Neutrophil (primary cell): ENCODE data around the gene STXBP5.

Experiments used
- H3K27ac ChIP-seq: fragments of 200-600 bp; sonication (generic); 2 replicates; pipeline ENCODE4 v1.5.1; 2016; ENCODE audit warnings: mild to moderate bottlenecking, moderate library complexity
- H3K27me3 ChIP-seq: fragments of 200-600 bp; sonication (generic); 2 replicates; pipeline ENCODE4 v1.6.0; 2016; ENCODE audit warnings: mild to moderate bottlenecking
- H3K36me3 ChIP-seq: fragments of 200-600 bp; sonication (generic); 2 replicates; pipeline ENCODE4 v1.5.1; 2017
- H3K4me1 ChIP-seq, 2 experiments: fragments of 200-600 bp in 1 of 2; sonication (generic) in 1 of 2; 1 replicate in 1 of 2; 2 replicates in 1 of 2; pipeline versions ENCODE4 v1.5.1 to v1.6.1; 2013 to 2016; ENCODE audit warnings: low read depth in 1 of 2, low read length in 1 of 2, mild to moderate bottlenecking in 1 of 2, moderate library complexity in 1 of 2; ENCODE audit not compliant: control insufficient read depth in 1 of 2, insufficient read depth in 1 of 2
- H3K4me3 ChIP-seq, 2 experiments: fragments of 200-600 bp in 1 of 2; sonication (generic) in 1 of 2; 1 replicate in 1 of 2; 2 replicates in 1 of 2; pipeline ENCODE4 v1.5.1; 2013 to 2016; ENCODE audit warnings: low read depth in 1 of 2, low read length in 1 of 2, mild to moderate bottlenecking in 1 of 2, moderate library complexity in 1 of 2
- H3K9me3 ChIP-seq: fragments of 200-600 bp; sonication (generic); 2 replicates; pipeline ENCODE4 v1.5.1; 2016
- TF ChIP-seq, protein P1 (sequence below): fragments of 200-600 bp; sonication (generic); IDR thresholded peaks from 2 replicates; pipeline ENCODE4 v1.5.1; 2016; ENCODE audit warnings: antibody characterized with exemption

The STXBP5 gene

DNA sequence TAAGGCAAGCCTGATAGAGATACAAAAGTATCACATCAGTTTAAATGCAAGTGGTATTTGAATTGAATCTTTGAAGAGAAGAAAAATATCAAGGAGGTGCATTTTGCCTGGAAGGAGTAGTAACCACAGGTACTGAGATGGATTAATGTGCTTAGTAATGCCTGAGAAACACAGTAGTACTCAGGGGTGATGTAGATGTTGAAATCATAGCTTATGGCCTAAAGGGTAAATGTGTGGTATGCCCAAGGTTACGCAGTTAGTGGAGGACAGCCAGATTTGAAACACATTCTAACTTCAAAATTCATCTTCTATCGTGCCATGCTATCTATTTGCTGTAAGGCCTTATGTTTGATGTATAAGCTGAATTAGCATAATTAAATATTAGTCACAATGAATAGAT, 55.9 kb downstream of the STXBP5 start:
- Histone ChIP-seq H3K36me3 (peaks cover 26% of the 10 kb centered on the region), H3K4me3 (no peak overlapping the region)
- TF ChIP-seq, protein P1, sequence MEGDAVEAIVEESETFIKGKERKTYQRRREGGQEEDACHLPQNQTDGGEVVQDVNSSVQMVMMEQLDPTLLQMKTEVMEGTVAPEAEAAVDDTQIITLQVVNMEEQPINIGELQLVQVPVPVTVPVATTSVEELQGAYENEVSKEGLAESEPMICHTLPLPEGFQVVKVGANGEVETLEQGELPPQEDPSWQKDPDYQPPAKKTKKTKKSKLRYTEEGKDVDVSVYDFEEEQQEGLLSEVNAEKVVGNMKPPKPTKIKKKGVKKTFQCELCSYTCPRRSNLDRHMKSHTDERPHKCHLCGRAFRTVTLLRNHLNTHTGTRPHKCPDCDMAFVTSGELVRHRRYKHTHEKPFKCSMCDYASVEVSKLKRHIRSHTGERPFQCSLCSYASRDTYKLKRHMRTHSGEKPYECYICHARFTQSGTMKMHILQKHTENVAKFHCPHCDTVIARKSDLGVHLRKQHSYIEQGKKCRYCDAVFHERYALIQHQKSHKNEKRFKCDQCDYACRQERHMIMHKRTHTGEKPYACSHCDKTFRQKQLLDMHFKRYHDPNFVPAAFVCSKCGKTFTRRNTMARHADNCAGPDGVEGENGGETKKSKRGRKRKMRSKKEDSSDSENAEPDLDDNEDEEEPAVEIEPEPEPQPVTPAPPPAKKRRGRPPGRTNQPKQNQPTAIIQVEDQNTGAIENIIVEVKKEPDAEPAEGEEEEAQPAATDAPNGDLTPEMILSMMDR = no peak

DNA sequence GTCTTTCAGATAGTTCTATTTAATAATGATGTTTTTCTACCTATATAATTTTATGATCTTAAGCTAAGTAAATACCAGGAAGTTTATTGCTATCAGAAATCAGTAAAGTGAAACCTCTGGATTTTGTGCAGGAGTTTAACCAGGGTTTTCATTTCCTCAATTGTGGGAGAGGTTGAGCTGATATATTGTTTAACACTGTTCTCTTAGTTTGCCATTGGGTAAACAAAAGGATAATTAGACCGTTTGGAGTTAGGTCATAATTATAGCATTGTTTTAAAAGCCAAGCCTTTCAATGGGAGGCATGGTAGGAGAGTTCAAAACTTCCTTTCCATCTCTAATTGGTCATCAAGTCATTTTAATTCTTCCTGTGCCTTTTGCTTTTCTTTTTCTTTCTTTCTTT, 58.7 kb downstream of the STXBP5 start:
- Histone ChIP-seq H3K27me3 (no peaks in the 10 kb centered on the region), H3K36me3 (peaks cover 47% of the 10 kb centered on the region), H3K9me3 (no peaks in the 10 kb centered on the region), H3K4me3 (no peak overlapping the region), H3K4me1 (no peaks in the 10 kb centered on the region), H3K27ac (no peak overlapping the region)
- TF ChIP-seq, protein P1 = no peak

More for the DNA sequence above, 55.9 kb downstream of the STXBP5 start:
- no peaks in the 10 kb centered on the region for H3K4me1 ChIP-seq
- no peaks in the 10 kb centered on the region for H3K9me3 ChIP-seq
- peak overlapping the region; percentile 5 for H3K27ac ChIP-seq
- no peaks in the 10 kb centered on the region for H3K27me3 ChIP-seq

DNA sequence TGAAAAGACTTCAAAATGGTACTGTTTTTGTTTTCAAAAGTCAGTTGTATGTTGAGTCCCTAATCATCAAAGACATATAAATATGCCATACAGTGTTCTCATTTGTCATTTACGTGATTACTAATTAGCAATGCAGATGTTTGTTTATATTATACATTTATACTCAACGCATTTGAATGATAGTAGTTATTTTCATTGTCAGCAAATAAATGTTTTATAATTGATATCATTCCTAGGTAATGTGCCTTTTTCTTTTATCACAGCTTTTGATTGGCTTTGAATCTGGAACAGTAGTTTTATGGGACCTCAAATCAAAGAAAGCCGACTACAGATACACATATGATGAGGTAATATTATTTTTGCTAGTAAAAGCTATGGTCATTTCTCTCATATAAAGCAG, 62.6 kb downstream of the STXBP5 start:
- H3K27me3 ChIP-seq = no peaks in the 10 kb centered on the region
- no peaks in the 10 kb centered on the region for H3K9me3 ChIP-seq
- H3K4me3 ChIP-seq = no peak overlapping the region
- H3K4me1 ChIP-seq = no peaks in the 10 kb centered on the region
- H3K27ac ChIP-seq = no peak overlapping the region
- TF ChIP-seq, protein P1 = no peak
- peaks cover 55% of the 10 kb centered on the region for H3K36me3 ChIP-seq

DNA sequence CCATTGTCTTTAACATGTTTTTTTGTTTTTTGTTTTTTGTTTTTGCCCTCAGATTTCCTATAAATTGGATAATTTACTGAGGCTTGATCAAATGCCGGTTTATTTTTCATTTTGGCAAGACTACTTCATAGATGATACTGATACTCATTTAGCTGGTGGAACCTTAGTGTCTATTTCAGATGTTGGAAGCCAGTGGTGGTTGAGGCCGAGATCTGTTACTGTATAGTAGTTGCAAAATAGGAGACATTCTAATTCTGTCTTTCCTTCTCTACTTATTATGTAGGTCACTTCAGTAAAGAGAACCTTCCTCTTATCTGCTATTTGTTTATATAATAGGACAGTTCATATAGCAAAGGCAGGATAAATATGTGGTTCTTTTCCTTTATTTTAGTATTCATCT, 63.4 kb downstream of the STXBP5 start:
- no peaks in the 10 kb centered on the region for H3K4me1 ChIP-seq
- no peak overlapping the region for H3K4me3 ChIP-seq
- H3K27ac ChIP-seq = no peak overlapping the region
- H3K9me3 ChIP-seq = no peaks in the 10 kb centered on the region
- TF ChIP-seq, protein P1 = no peak
- H3K36me3 ChIP-seq = peaks cover 62% of the 10 kb centered on the region
- H3K27me3 ChIP-seq = no peaks in the 10 kb centered on the region

DNA sequence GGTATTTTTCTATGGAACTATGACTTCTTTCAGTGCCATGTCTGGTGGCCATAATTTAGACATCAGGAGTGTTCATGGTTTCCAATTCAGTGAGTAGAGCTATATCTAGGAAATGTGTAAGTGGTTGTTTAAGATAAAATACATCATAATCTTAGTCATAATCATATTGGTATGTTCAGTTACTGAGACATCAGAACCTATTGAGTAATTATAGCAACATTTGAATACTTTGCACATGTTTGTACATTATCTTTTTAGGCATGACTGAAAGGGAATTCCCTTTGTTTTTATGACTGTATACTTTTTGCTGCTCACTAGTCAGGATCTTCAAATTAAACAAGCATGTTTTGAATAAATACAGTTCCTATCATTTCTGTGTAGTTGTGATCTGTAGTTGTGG, 64.0 kb downstream of the STXBP5 start:
- Histone ChIP-seq H3K4me3 (no peak overlapping the region), H3K36me3 (peaks cover 65% of the 10 kb centered on the region), H3K9me3 (no peaks in the 10 kb centered on the region), H3K27ac (no peak overlapping the region), H3K27me3 (no peaks in the 10 kb centered on the region), H3K4me1 (no peaks in the 10 kb centered on the region)
- TF ChIP-seq, protein P1 = no peak

DNA sequence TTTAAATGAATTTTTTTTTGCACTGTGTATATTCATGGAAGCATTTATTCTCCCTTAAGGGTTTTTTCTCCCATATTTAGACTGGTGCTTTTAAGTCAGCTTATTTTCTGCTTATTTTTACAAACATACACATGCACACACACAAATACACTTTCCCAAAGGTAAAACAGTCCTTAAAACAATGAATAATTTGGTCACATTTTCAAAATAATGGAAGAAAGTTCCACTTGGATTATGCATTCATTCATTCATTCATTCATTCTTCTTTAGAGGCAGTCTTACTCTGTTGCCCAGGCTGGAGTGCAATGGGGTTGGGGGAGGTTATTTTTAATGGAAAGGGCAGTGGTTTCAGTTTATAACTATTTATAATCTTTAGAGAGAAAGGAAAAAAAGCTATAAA, 69.8 kb downstream of the STXBP5 start:
- Histone ChIP-seq H3K4me3 (no peak overlapping the region), H3K27ac (no peak overlapping the region), H3K36me3 (peaks cover 60% of the 10 kb centered on the region), H3K9me3 (no peaks in the 10 kb centered on the region), H3K27me3 (no peaks in the 10 kb centered on the region), H3K4me1 (no peaks in the 10 kb centered on the region)
- TF ChIP-seq, protein P1 = no peak
